CD4-positive, alpha-beta T cell (primary cell): Measurements from ENCODE around the gene SYNGR1. TPM values are rescaled to one million over a fixed set of nuclear protein-coding genes. Genes with fewer than 3 reads are reported as not detected.

Experiments used
- ATAC-seq: fragments of 200-7000 bp; cut with Tn5 transposase; one replicate; pipeline ENCODE4 v1.10.0; 2022; ENCODE audit warnings: mild to moderate bottlenecking; ENCODE audit not compliant: poor library complexity
- CTCF ChIA-PET: fragments of 350-600 bp; sonication (Branson Sonifier 250); formaldehyde crosslinking; loops from one replicate; lab custom pipeline; 2021; ENCODE audit warnings: antibody characterized with exemption, inconsistent platforms; lab: Charles Lee
- POLR2A ChIA-PET: fragments of 350-600 bp; sonication (Branson Sonifier 250); formaldehyde crosslinking; loops from one replicate; lab custom pipeline; 2021; ENCODE audit warnings: antibody characterized with exemption, inconsistent platforms; lab: Charles Lee
- DNase-seq, 14 experiments: peaks; one replicate each; pipeline ENCODE4 v3.0.0-alpha.2; 2013 to 2020; ENCODE audit warnings: mixed read lengths in 2 of 14
- H3K27ac ChIP-seq, 2 donors: one replicate each; pipeline versions ENCODE4 v1.5.1 to v1.7.0; 2013; ENCODE audit warnings: low read length in 2 of 2, low read depth in 1 of 2, mild to moderate bottlenecking in 1 of 2
- H3K27me3 ChIP-seq, 2 experiments: 1 replicate in 1 of 2; 2 replicates in 1 of 2; pipeline versions ENCODE4 v1.6.1 to v1.7.0; 2013; ENCODE audit warnings: low read length in 2 of 2, control low read depth in 1 of 2, mild to moderate bottlenecking in 1 of 2, moderate library complexity in 1 of 2; ENCODE audit not compliant: insufficient read depth in 2 of 2, control insufficient read depth in 1 of 2
- H3K36me3 ChIP-seq: one replicate; pipeline ENCODE4 v1.6.1; 2013; ENCODE audit warnings: low read length, control low read depth; ENCODE audit not compliant: insufficient read depth
- H3K4me1 ChIP-seq: one replicate; pipeline ENCODE4 v1.6.1; 2013; ENCODE audit warnings: low read length, control low read depth; ENCODE audit not compliant: insufficient read depth
- H3K4me3 ChIP-seq: one replicate; pipeline ENCODE4 v1.5.1; 2013; ENCODE audit warnings: mild to moderate bottlenecking, low read length, moderate library complexity
- H3K9me3 ChIP-seq, 2 experiments: 1 replicate in 1 of 2; 2 replicates in 1 of 2; pipeline versions ENCODE4 v1.6.1 to v1.7.0; 2013; ENCODE audit warnings: low read length in 2 of 2, mild to moderate bottlenecking in 2 of 2, control low read depth in 1 of 2, moderate library complexity in 1 of 2; ENCODE audit not compliant: control insufficient read depth in 1 of 2, insufficient read depth in 1 of 2
- H3K27ac Mint-ChIP-seq: one replicate; pipeline ENCODE4 v1.8.0; 2020; ENCODE audit warnings: mixed read lengths
- H3K27me3 Mint-ChIP-seq: one replicate; pipeline ENCODE4 v1.8.0; 2021; ENCODE audit warnings: mixed read lengths
- H3K36me3 Mint-ChIP-seq: one replicate; pipeline ENCODE4 v1.8.0; 2021; ENCODE audit warnings: low read depth, mixed read lengths
- H3K4me1 Mint-ChIP-seq: one replicate; pipeline ENCODE4 v1.8.0; 2021; ENCODE audit warnings: low read depth, mixed read lengths
- H3K4me3 Mint-ChIP-seq: one replicate; pipeline ENCODE4 v1.8.0; 2020; ENCODE audit warnings: mild to moderate bottlenecking, mixed read lengths
- H3K9me3 Mint-ChIP-seq: one replicate; pipeline ENCODE4 v1.8.0; 2020; ENCODE audit warnings: mixed read lengths
- CTCF ChIP-seq: fragments of 200-600 bp; IDR thresholded peaks from one replicate; pipeline ENCODE4 v1.8.0; 2022; ENCODE audit warnings: antibody characterized with exemption, mild to moderate bottlenecking
- intact Hi-C, 2 experiments: fragments of 100-400 bp; cut with DNase I in 1 of 2; cut with micrococcal nuclease in 1 of 2; formaldehyde crosslinking; loops; one replicate each; pipeline versions ENCODE4 v1.15.1 to v1.9.0; 2023 to 2025; cut with DNase I, micrococcal nuclease
- total RNA-seq, 174 experiments: library from RNA in 2 of 174; stranded (reverse) in 2 of 174; gene quantifications; one replicate each; pipeline ENCODE4 v1.2.3 and lab custom pipeline; 2021 to 2026

The SYNGR1 gene
- total RNA-seq, 2 experiments from 2014 or later, result 0.44 to 0.59 TPM

GRCh38 chr22:39361496-39361895 is 11.7 kb downstream of the SYNGR1 start:
- TF ChIP-seq CTCF, result no peak
- H3K9me3 Mint-ChIP-seq, result no peaks in the 10 kb centered on the region
- H3K4me3 Mint-ChIP-seq, result no peak overlapping the region
- Histone ChIP-seq H3K27me3 (no peaks in the 10 kb centered on the region), H3K4me1 (no peaks in the 10 kb centered on the region), H3K4me3 (no peak overlapping the region), H3K36me3 (no peaks in the 10 kb centered on the region), H3K9me3 (no peaks in the 10 kb centered on the region), H3K27ac (no peak overlapping the region)
- CTCF ChIA-PET, result no interaction called here
- no peak for DNase-seq
- POLR2A ChIA-PET, result no interaction called here
- no peaks in the 10 kb centered on the region for H3K36me3 Mint-ChIP-seq
- intact Hi-C loops, result no loop called here
- no peak for ATAC-seq
- no peaks in the 10 kb centered on the region for H3K27me3 Mint-ChIP-seq
- H3K27ac Mint-ChIP-seq, result no peak overlapping the region
- H3K4me1 Mint-ChIP-seq, result no peaks in the 10 kb centered on the region

- POLR2A ChIA-PET, result no interaction called here
- Histone ChIP-seq H3K9me3 (no peaks in the 10 kb centered on the region), H3K27me3 (no peaks in the 10 kb centered on the region), H3K4me3 (no peak overlapping the region), H3K27ac (no peak overlapping the region), H3K36me3 (no peaks in the 10 kb centered on the region), H3K4me1 (no peaks in the 10 kb centered on the region)
- Mint-ChIP-seq H3K27me3 (no peaks in the 10 kb centered on the region), H3K27ac (no peak overlapping the region), H3K4me3 (no peak overlapping the region), H3K4me1 (peaks cover 6% of the 10 kb centered on the region), H3K36me3 (no peaks in the 10 kb centered on the region), H3K9me3 (no peaks in the 10 kb centered on the region)
- intact Hi-C loops, result no loop called here
- no peak for TF ChIP-seq CTCF
- CTCF ChIA-PET, result no interaction called here
- ATAC-seq, result no peak
- no peak for DNase-seq
Observed at GRCh38 chr22:39362271-39362670, 12.5 kb downstream of the SYNGR1 start.

GRCh38 chr22:39362932-39363331 is 13.1 kb downstream of the SYNGR1 start:
- intact Hi-C loops, result no loop called here
- ChIA-PET CTCF (no interaction called here), POLR2A (no interaction called here)
- no peaks in the 10 kb centered on the region for H3K27me3 Mint-ChIP-seq
- no peaks in the 10 kb centered on the region for H3K9me3 ChIP-seq
- no peak overlapping the region for H3K4me3 ChIP-seq
- no peak for DNase-seq
- H3K27ac ChIP-seq, result no peak overlapping the region
- H3K36me3 ChIP-seq, result no peaks in the 10 kb centered on the region
- H3K27ac Mint-ChIP-seq, result no peak overlapping the region
- TF ChIP-seq CTCF, result no peak
- H3K27me3 ChIP-seq, result no peaks in the 10 kb centered on the region
- no peak for ATAC-seq
- no peak overlapping the region for H3K4me3 Mint-ChIP-seq
- no peaks in the 10 kb centered on the region for H3K4me1 ChIP-seq
- no peaks in the 10 kb centered on the region for H3K9me3 Mint-ChIP-seq
- no peaks in the 10 kb centered on the region for H3K36me3 Mint-ChIP-seq
- H3K4me1 Mint-ChIP-seq, result peaks cover 6% of the 10 kb centered on the region
